GM18511 (cell line): Measurements from ENCODE around the gene HLTF.
"Not testable (repeated sequence)": the region's sequence is repeated elsewhere in the genome, so short reads cannot be mapped to it uniquely, and the experiment has no call there.

ENCODE experiments used
- ATAC-seq: cut with Tn5 transposase; IDR thresholded peaks from one replicate; pipeline ENCODE4 v1.9.1; 2021; ENCODE audit warnings: mild to moderate bottlenecking, moderate library complexity; ENCODE audit not compliant: unreplicated experiment

Gene HLTF, protein sequence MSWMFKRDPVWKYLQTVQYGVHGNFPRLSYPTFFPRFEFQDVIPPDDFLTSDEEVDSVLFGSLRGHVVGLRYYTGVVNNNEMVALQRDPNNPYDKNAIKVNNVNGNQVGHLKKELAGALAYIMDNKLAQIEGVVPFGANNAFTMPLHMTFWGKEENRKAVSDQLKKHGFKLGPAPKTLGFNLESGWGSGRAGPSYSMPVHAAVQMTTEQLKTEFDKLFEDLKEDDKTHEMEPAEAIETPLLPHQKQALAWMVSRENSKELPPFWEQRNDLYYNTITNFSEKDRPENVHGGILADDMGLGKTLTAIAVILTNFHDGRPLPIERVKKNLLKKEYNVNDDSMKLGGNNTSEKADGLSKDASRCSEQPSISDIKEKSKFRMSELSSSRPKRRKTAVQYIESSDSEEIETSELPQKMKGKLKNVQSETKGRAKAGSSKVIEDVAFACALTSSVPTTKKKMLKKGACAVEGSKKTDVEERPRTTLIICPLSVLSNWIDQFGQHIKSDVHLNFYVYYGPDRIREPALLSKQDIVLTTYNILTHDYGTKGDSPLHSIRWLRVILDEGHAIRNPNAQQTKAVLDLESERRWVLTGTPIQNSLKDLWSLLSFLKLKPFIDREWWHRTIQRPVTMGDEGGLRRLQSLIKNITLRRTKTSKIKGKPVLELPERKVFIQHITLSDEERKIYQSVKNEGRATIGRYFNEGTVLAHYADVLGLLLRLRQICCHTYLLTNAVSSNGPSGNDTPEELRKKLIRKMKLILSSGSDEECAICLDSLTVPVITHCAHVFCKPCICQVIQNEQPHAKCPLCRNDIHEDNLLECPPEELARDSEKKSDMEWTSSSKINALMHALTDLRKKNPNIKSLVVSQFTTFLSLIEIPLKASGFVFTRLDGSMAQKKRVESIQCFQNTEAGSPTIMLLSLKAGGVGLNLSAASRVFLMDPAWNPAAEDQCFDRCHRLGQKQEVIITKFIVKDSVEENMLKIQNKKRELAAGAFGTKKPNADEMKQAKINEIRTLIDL

DNA sequence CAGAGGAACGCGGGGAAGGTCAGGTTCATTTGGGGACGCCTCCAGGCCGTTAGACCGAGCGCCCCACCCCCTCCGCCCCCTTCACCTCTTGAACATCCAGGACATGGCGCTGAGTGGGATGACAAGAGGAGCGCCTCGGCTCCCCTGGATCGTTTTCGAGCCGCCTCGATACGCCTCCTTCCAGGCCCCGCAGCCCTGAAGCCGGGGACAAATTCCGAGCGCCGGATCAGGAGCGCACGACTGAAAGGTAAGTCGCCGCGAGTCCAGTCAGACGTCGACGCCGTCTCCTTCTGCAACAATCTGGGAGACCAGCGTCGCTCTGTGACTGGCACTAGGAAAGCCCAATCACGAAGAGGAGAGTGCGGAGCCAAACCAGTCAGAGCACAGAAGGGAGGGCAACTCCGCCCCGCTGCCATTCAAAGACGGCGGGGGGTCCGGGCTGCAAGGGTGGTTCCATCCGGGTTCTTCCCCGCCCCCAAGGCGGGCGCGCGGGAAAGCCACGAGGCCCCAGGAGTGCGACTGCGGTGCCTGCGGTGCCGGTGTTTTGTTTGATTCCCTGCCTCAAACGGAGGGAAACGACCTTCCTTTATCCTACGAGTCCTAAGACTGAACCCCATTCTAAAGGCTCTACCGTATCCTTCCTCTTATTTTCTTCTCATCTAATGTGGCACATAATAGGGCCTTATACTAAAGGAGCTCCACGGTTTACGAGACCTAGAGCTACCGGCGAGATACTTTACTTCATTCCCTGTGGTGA, at the start of gene HLTF:
HLTF (minus strand) TSS at position 302 of the 757 bp plus-strand sequence; CDS start at position 105, 197 bp downstream.
- ATAC-seq = peak; percentile 98

DNA sequence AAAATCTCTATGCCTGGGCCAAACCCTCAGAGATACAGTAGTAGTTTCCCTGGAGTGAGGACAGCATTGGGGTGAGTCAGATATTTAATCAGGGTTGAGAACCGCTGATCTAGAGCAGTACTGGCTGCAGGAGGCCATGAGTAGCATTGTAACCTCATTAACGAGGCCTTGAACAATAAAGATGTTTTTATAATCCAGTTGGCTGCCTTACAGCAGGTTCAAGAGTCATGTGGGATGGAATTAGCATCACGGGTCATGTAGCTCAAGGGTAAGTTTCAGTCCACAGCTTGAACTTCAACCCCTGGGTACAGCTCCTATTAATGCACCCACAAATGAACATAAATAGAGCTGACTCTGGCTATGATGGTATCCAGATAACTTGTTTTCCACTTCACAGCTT, 48.2 kb upstream of the HLTF start:
- ATAC-seq = no peak

DNA sequence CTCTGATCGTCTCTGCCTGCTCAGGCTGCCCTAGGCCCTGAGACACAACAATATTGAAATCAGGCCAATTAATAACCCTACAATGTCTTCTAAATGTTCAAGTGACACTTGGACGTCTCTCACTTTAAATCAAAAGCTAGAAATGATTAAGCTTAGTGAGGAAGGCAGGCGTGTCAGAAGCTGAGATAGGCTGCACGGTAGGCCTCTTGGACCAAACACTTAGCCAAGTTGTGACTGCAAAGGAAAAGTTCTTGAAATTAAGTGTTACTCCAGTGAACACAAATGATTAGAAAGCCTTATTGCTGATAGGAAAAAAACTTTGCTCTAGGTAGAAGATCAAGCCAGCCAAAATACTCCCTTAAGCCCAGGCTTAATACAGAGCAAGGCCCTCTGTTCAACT, 45.3 kb upstream of the HLTF start:
- ATAC-seq = no peak

DNA sequence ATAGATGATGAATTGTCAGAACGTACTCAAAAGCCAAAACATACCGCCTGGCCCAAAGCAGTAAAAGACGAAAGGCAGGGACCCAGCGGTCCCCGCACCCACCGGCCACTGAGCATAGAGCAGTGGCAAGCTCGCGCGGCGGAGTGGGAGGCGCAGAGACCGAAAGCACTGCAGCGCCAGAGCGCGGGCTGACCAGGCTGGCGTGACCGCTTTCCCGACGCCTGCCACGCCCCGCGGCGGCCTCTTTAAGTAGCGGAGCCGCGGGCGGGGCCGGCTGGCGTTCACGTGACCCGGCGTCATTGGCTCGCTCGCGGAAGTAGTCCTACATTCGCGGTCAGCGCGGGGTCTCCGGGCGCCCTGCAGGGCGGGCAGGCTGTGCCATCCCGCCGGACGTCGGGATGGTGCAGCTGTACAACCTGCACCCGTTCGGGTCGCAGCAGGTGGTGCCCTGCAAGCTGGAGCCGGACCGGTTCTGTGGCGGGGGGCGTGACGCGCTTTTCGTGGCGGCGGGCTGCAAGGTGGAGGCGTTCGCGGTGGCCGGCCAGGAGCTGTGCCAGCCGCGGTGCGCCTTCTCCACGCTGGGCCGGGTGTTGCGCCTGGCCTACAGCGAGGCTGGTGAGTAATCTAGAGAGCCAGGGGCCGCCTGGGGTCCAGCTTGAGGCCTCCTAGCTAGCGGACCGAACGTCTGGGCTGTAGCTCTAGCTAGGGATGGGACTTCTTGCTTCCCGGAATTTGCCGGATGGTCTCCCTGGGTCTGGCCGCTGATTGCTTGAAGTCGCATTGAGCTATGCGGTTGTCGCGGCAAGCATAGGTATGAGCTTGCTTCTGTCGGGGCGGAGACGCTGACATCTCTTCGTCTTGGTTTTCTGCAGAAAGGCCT, 43.2 kb upstream of the HLTF start, which contains the start of gene HPS3:
HPS3 (plus strand) TSS at position 313 of the 880 bp plus-strand sequence; CDS start at position 399, 86 bp downstream.
- ATAC-seq = peak; percentile 92

GRCh38 chr3:149128821-149129220, 42.5 kb upstream of the HLTF start:
- peak; percentile 6 for ATAC-seq

GRCh38 chr3:149122721-149123578, 36.6 kb upstream of the HLTF start:
- ATAC-seq = no peak

- ATAC-seq = peak; percentile 76
Observed at GRCh38 chr3:149120051-149120972, 34.0 kb upstream of the HLTF start.

DNA sequence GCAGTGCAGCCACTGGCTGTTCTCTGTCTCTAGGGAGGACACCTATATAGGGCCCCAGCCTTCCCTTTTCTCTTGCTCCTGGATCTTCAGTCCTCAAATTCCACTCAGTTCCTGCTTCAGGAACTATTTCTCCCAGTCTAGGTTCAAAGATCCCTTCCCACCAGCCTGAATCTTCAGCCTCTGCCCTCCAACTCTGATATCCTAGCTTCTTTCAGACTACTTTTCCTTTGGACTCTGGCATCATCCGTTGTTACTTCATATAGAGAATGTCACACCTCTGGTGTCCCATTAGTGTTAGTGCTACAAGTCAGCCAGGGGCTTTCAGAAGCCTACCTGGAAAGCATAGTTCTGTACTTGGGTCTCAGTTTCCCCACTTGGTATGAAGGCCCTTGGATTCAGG, 33.1 kb upstream of the HLTF start:
- ATAC-seq = no peak

- no peak for ATAC-seq
Observed at GRCh38 chr3:149118724-149119123, 32.4 kb upstream of the HLTF start.

GRCh38 chr3:149115114-149115513, 28.8 kb upstream of the HLTF start:
- ATAC-seq = no peak

DNA sequence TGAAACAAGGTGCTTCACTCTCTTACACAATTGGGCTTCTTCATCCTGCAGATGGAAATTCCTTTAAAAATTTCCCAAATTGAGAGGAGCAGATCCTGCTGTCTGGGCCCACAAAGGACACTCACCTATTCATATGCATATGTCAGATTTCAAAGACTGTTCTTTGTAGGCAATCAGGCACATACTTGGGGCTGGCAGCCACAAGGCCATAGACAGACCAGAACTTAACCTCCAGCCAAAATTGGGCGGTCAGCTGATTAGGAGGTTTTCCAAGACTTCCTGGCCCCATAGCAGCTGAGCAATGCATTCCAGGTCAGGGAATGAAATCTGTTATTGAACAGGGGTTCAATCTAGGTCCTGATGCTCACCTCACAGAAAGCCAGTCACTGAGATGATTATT, 28.1 kb upstream of the HLTF start:
- no peak for ATAC-seq

GRCh38 chr3:149104484-149104883, 18.2 kb upstream of the HLTF start:
- ATAC-seq = no peak

GRCh38 chr3:149101641-149102040, 15.3 kb upstream of the HLTF start:
- ATAC-seq = no peak

GRCh38 chr3:149101154-149101553, 14.8 kb upstream of the HLTF start:
- ATAC-seq = no peak

GRCh38 chr3:149097987-149098386, 11.7 kb upstream of the HLTF start:
- not testable (repeated sequence) for ATAC-seq

DNA sequence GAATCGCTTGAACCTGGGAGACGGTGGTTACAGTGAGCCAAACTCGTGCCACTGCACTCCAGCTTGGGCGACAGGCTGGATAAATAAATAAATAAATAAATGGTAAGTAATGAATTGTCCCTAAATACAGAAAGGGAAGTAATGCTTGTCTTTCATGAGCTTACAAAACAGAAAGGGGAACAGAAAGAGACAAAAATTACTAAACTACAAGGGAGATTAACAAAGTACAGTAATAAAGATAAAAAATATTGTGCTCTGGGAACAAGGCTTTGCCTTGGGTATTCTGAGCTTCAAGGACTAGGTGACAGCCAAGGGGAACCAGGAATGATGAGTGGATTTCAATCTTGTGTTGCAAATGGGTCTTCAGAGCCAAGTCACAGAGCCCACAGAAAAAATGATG, 9.2 kb upstream of the HLTF start:
- ATAC-seq = peak; percentile 79

GRCh38 chr3:149091983-149092382, 5.7 kb upstream of the HLTF start:
- no peak for ATAC-seq

DNA sequence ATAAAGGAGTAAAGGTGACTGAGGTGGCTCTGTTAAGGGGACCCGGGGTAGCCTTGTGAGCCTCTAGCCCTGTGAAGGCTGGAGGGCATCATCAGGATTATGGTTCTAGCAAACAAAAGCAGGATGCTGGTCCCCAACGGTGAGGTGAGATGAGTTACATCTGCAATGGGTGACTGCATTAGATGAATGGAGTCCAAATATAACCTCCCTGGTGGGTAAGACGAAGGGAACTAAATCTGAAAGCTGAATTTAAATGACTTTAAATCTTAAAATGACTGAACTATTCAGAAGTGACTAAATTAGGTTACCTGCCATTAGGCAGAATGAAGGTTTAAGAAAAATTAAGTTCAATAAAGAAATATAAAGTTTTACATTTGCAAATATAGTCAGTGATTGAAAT, 4.6 kb upstream of the HLTF start:
- no peak for ATAC-seq
